Embryonic facial prominence (tissue), 1 donor: ENCODE results near the gene TFAP2A.

Experiments
- DNase-seq: peaks from one replicate; pipeline ENCODE4 v3.0.0-alpha.2; 2016; ENCODE audit errors: extremely low spot score

The TFAP2A gene

GRCh38 chr6:10382728-10383330 is 32.0 kb downstream of the TFAP2A start:
- DNase-seq = no peak

- DNase-seq = no peak
These were observed 32.6 kb downstream of the TFAP2A start for GRCh38 chr6:10382322-10382721.

- DNase-seq = no peak
These were observed 33.1 kb downstream of the TFAP2A start for GRCh38 chr6:10381830-10382208.

GRCh38 chr6:10381133-10381829 is 33.6 kb downstream of the TFAP2A start:
- DNase-seq = no peak

GRCh38 chr6:10375391-10375969 is 39.4 kb downstream of the TFAP2A start:
- DNase-seq = no peak

- DNase-seq = no peak
These were observed 41.1 kb downstream of the TFAP2A start for GRCh38 chr6:10373642-10374359.

- DNase-seq = no peak
These were observed 45.0 kb downstream of the TFAP2A start for GRCh38 chr6:10369896-10370295.

- DNase-seq = no peak
These were observed 46.0 kb downstream of the TFAP2A start for GRCh38 chr6:10368861-10369260.

- DNase-seq = no peak
These were observed 51.0 kb downstream of the TFAP2A start for GRCh38 chr6:10363911-10364310.

GRCh38 chr6:10362300-10362699 is 52.6 kb downstream of the TFAP2A start:
- DNase-seq = no peak

GRCh38 chr6:10361428-10361827 is 53.4 kb downstream of the TFAP2A start:
- no peak for DNase-seq

GRCh38 chr6:10359581-10359980 is 55.3 kb downstream of the TFAP2A start:
- DNase-seq = no peak

GRCh38 chr6:10355115-10355702 is 59.7 kb downstream of the TFAP2A start:
- no peak for DNase-seq

- DNase-seq = no peak
These were observed 63.1 kb downstream of the TFAP2A start for GRCh38 chr6:10351791-10352190.

GRCh38 chr6:10350720-10351119 is 64.2 kb downstream of the TFAP2A start:
- no peak for DNase-seq

- DNase-seq = no peak
These were observed 67.1 kb downstream of the TFAP2A start for GRCh38 chr6:10347561-10348327.
